Measurements from ENCODE around the gene PAK5. TPM values are rescaled to one million over a fixed set of nuclear protein-coding genes. Genes with fewer than 3 reads are reported as not detected.

PAK5 gene
- total RNA-seq, 1 donor from 2014 or later = 1.6 TPM

GRCh38 chr20:9884666-9885065, 45.8 kb upstream of the PAK5 start:
- TF ChIP-seq, protein P1, sequence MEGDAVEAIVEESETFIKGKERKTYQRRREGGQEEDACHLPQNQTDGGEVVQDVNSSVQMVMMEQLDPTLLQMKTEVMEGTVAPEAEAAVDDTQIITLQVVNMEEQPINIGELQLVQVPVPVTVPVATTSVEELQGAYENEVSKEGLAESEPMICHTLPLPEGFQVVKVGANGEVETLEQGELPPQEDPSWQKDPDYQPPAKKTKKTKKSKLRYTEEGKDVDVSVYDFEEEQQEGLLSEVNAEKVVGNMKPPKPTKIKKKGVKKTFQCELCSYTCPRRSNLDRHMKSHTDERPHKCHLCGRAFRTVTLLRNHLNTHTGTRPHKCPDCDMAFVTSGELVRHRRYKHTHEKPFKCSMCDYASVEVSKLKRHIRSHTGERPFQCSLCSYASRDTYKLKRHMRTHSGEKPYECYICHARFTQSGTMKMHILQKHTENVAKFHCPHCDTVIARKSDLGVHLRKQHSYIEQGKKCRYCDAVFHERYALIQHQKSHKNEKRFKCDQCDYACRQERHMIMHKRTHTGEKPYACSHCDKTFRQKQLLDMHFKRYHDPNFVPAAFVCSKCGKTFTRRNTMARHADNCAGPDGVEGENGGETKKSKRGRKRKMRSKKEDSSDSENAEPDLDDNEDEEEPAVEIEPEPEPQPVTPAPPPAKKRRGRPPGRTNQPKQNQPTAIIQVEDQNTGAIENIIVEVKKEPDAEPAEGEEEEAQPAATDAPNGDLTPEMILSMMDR (IDR thresholded peaks at IDR 0.05) = no peak
- TF ChIP-seq EZH2phosphoT487 (IDR thresholded peaks at IDR 0.05) (no peak), EZH2 (IDR thresholded peaks at IDR 0.05) (no peak)
- Mint-ChIP-seq H3K27ac (no peak overlapping the region), H3K4me3 (no peak overlapping the region), H3K4me1 (no peaks in the 10 kb centered on the region), H3K27me3 (ENCODE audit: insufficient read depth, low read depth) (peaks cover 7% of the 10 kb centered on the region), H3K9me3 (peaks cover 4% of the 10 kb centered on the region), H3K36me3 (no peaks in the 10 kb centered on the region)
- Histone ChIP-seq H3K79me2 (ENCODE audit: low read depth) (no peaks in the 10 kb centered on the region), H3K4me2 (no peak overlapping the region), H4K20me1 (ENCODE audit: low read depth) (no peaks in the 10 kb centered on the region), H3K27ac (no peak overlapping the region), H3K9ac (no peak overlapping the region), H3K9me3 (ENCODE audit: low read depth) (no peaks in the 10 kb centered on the region), H2AFZ (replicated peaks) (no peak overlapping the region), H3K4me3 (no peak overlapping the region), H3F3A (ENCODE audit: low read depth) (no peaks in the 10 kb centered on the region), H3K36me3 (no peaks in the 10 kb centered on the region), H3K27me3 (no peaks in the 10 kb centered on the region), H3K4me1 (no peaks in the 10 kb centered on the region)
- no peak for DNase-seq (ENCODE audit: low spot score)

GRCh38 chr20:9884061-9884460, 45.2 kb upstream of the PAK5 start:
- Mint-ChIP-seq H3K36me3 (no peaks in the 10 kb centered on the region), H3K9me3 (peaks cover 4% of the 10 kb centered on the region), H3K4me1 (no peaks in the 10 kb centered on the region), H3K4me3 (no peak overlapping the region), H3K27me3 (ENCODE audit: insufficient read depth, low read depth) (peaks cover 7% of the 10 kb centered on the region), H3K27ac (no peak overlapping the region)
- no peaks in the 10 kb centered on the region for H3K27me3 ChIP-seq
- H3K4me1 ChIP-seq = no peaks in the 10 kb centered on the region
- no peak overlapping the region for H3K4me2 ChIP-seq
- no peak overlapping the region for H2AFZ ChIP-seq (replicated peaks)
- H4K20me1 ChIP-seq (ENCODE audit: low read depth) = no peaks in the 10 kb centered on the region
- H3K79me2 ChIP-seq (ENCODE audit: low read depth) = no peaks in the 10 kb centered on the region
- H3K9me3 ChIP-seq (ENCODE audit: low read depth) = no peaks in the 10 kb centered on the region
- no peaks in the 10 kb centered on the region for H3K36me3 ChIP-seq
- no peak for TF ChIP-seq EZH2 (IDR thresholded peaks at IDR 0.05)
- TF ChIP-seq, protein P1 (IDR thresholded peaks at IDR 0.05) = peak; percentile 58
- no peak overlapping the region for H3K9ac ChIP-seq
- no peaks in the 10 kb centered on the region for H3F3A ChIP-seq (ENCODE audit: low read depth)
- peak; percentile 6 for DNase-seq (ENCODE audit: low spot score)
- no peak overlapping the region for H3K27ac ChIP-seq
- no peak overlapping the region for H3K4me3 ChIP-seq

DNA sequence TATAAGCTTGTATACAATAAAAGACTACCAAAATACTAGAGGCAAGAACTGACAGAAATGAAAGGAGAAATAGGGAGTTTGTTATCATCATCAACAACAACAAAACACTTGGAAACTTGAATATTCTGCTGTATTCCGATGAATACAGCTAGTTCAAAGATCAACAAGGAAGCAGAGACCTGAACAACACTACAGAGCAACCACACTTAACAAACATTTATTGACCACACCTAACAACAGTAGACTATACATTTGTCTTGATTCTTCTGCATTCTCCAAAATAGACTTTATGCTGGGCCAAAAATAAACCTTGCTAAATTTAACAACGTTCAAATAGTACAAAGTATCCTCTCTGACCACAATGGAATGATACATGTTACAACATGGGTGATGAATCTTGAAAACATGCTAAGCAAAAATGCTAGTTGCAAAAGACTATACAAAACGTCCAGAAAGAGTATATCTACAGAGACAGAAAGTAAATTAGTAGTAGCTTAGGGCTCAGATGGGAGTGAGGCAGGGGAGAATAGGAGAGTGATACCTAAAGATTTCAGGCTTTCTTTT, 39.1 kb upstream of the PAK5 start:
- Mint-ChIP-seq H3K4me3 (no peak overlapping the region), H3K27ac (no peak overlapping the region), H3K27me3 (ENCODE audit: insufficient read depth, low read depth) (peaks cover 5% of the 10 kb centered on the region), H3K4me1 (no peaks in the 10 kb centered on the region), H3K9me3 (peaks cover 4% of the 10 kb centered on the region), H3K36me3 (no peaks in the 10 kb centered on the region)
- H3K79me2 ChIP-seq (ENCODE audit: low read depth) = no peaks in the 10 kb centered on the region
- no peak overlapping the region for H2AFZ ChIP-seq (replicated peaks)
- no peak for TF ChIP-seq EZH2 (IDR thresholded peaks at IDR 0.05)
- no peak for TF ChIP-seq EZH2phosphoT487 (IDR thresholded peaks at IDR 0.05)
- TF ChIP-seq, protein P1 (IDR thresholded peaks at IDR 0.05) = no peak
- no peaks in the 10 kb centered on the region for H3K27me3 ChIP-seq
- no peaks in the 10 kb centered on the region for H3K4me1 ChIP-seq
- DNase-seq (ENCODE audit: low spot score) = no peak
- H4K20me1 ChIP-seq (ENCODE audit: low read depth) = no peaks in the 10 kb centered on the region
- no peak overlapping the region for H3K27ac ChIP-seq
- H3K4me2 ChIP-seq = no peak overlapping the region
- H3K9ac ChIP-seq = no peak overlapping the region
- peaks cover 2% of the 10 kb centered on the region for H3K36me3 ChIP-seq
- no peaks in the 10 kb centered on the region for H3K9me3 ChIP-seq (ENCODE audit: low read depth)
- no peaks in the 10 kb centered on the region for H3F3A ChIP-seq (ENCODE audit: low read depth)
- no peak overlapping the region for H3K4me3 ChIP-seq
